ENCODE results near the gene CACNA1E. TPM values are rescaled to one million over a fixed set of nuclear protein-coding genes. Genes with fewer than 3 reads are reported as not detected.

CACNA1E gene
- total RNA-seq, 3 donors from 2014 or later (not counting 1 experiment from before 2014, with no cell fraction given): 0.40 TPM; not detected in 2

DNA sequence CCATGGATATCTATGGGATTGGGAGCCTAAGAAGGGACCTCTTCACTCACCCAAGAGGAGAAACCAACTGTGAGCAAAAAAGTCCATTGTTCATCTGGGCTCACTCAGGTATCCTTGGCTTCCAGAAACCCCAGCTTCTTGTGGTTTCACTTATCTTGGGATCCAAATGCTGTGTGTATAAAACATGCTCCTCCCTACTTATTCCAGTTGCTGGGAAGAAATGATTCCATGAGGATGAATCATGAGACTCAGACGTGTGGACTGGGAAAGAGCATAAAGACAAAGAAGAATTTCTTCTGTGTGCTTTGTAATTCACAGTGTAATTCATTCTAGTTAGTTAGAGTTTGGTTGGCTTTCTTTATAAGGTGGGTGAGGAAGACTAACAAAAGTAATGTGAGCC, 294.5 kb downstream of the CACNA1E start:
- intact Hi-C loops (cut with micrococcal nuclease): no loop called here
- H3K27me3 ChIP-seq (ENCODE audit: control insufficient read depth, insufficient read depth, low read length): no peaks in the 10 kb centered on the region
- no peaks in the 10 kb centered on the region for H3K9me3 ChIP-seq (ENCODE audit: control insufficient read depth, insufficient read depth, low read length)

DNA sequence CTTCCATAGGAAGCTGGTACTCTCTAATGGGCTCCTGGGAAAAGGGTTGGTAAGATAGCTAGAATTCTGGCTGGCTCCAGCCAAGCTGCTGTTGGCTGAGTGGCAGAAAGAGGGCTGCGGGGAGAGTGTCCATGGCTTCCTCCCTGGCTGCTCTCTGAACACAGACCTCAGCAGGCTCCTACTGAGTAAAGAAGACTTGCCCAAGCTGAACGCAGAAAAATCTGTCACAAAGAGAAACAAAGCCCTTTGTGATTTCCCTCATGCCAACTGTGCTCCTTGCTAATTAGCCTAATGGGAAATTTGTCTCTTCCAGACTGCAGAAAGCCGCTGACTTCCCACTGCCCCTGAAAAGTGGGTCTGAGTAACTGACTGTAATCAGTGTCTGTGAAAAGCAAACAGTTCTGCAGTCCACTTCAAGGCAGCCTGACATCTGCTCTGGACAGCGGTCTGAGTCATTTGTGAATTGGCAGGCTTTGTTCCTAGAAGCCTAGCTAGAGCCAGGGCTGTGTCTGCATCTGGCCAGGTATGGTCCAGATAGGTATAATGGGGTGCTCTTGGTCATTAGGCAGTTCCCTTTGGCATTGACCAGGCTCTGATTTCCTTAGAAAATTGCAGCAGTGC, 295.4 kb downstream of the CACNA1E start:
- 73% methylated on average over 4 of the region's 4 CpGs for WGBS (ENCODE audit: insufficient coverage)
- ATAC-seq (no peak), DNase-seq (no peak)
- intact Hi-C loops (cut with micrococcal nuclease): no loop called here
- Histone ChIP-seq H3K9me3 (ENCODE audit: control insufficient read depth, insufficient read depth, low read length) (no peaks in the 10 kb centered on the region), H3K4me3 (ENCODE audit: low read length) (no peak overlapping the region), H3K4me1 (ENCODE audit: control insufficient read depth, insufficient read depth, low read length) (no peaks in the 10 kb centered on the region), H3K27ac (ENCODE audit: low read length) (no peak overlapping the region), H3K27me3 (ENCODE audit: control insufficient read depth, insufficient read depth, low read length) (no peaks in the 10 kb centered on the region), H3K36me3 (ENCODE audit: control insufficient read depth, insufficient read depth, low read length) (no peaks in the 10 kb centered on the region)
- no peak overlapping the region for H3K4me3 Mint-ChIP-seq
- peaks cover 0 to 2% of the 10 kb centered on the region in 2 donors for H3K27me3 Mint-ChIP-seq (ENCODE audit: low read depth in 2 of 2)
- no peaks in the 10 kb centered on the region for H3K36me3 Mint-ChIP-seq
- no peak overlapping the region for H3K27ac Mint-ChIP-seq
- no peaks in the 10 kb centered on the region for H3K9me3 Mint-ChIP-seq
- TF ChIP-seq, protein P1, sequence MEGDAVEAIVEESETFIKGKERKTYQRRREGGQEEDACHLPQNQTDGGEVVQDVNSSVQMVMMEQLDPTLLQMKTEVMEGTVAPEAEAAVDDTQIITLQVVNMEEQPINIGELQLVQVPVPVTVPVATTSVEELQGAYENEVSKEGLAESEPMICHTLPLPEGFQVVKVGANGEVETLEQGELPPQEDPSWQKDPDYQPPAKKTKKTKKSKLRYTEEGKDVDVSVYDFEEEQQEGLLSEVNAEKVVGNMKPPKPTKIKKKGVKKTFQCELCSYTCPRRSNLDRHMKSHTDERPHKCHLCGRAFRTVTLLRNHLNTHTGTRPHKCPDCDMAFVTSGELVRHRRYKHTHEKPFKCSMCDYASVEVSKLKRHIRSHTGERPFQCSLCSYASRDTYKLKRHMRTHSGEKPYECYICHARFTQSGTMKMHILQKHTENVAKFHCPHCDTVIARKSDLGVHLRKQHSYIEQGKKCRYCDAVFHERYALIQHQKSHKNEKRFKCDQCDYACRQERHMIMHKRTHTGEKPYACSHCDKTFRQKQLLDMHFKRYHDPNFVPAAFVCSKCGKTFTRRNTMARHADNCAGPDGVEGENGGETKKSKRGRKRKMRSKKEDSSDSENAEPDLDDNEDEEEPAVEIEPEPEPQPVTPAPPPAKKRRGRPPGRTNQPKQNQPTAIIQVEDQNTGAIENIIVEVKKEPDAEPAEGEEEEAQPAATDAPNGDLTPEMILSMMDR (IDR thresholded peaks at IDR 0.05): no peak
- no peaks in the 10 kb centered on the region for H3K4me1 Mint-ChIP-seq

More for the DNA sequence above, 294.5 kb downstream of the CACNA1E start:
- Mint-ChIP-seq H3K4me1 (no peaks in the 10 kb centered on the region), H3K27me3 (ENCODE audit: low read depth in 2 of 2) (no peaks in the 10 kb centered on the region), H3K27ac (no peak overlapping the region), H3K9me3 (no peaks in the 10 kb centered on the region), H3K36me3 (no peaks in the 10 kb centered on the region), H3K4me3 (no peak overlapping the region)
- H3K4me3 ChIP-seq (ENCODE audit: low read length): no peak overlapping the region
- no peaks in the 10 kb centered on the region for H3K4me1 ChIP-seq (ENCODE audit: control insufficient read depth, insufficient read depth, low read length)
- TF ChIP-seq, protein P1 (IDR thresholded peaks at IDR 0.05): no peak
- H3K36me3 ChIP-seq (ENCODE audit: control insufficient read depth, insufficient read depth, low read length): no peaks in the 10 kb centered on the region
- DNase-seq: no peak
- no peak for ATAC-seq
- H3K27ac ChIP-seq (ENCODE audit: low read length): no peak overlapping the region
- WGBS (ENCODE audit: insufficient coverage): 42% methylated on average over 1 of the region's 1 CpG

DNA sequence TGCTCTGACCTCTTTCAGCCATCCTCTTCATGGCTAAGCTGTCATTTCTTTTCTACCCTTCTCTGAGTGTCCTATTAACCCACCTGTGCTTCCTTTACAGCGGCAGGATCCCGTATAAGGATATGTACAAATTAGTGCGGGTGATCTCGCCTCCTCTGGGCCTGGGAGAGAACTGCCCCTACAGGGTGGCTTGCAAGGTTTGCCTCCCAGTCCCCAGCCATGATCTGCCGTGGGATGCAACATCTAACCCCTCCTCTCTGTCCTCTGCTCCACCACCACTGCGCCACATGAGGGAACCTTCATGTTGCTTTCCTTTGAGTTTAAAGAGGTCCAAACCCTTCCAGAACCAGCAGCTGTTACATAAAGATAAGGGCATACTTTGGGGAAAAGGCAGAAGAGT, 296.0 kb downstream of the CACNA1E start:
- H3K4me3 ChIP-seq (ENCODE audit: low read length): no peak overlapping the region
- H3K27me3 ChIP-seq (ENCODE audit: control insufficient read depth, insufficient read depth, low read length): no peaks in the 10 kb centered on the region
- H3K4me1 ChIP-seq (ENCODE audit: control insufficient read depth, insufficient read depth, low read length): no peaks in the 10 kb centered on the region
- ATAC-seq (no peak), DNase-seq (no peak)
- H3K36me3 Mint-ChIP-seq: no peaks in the 10 kb centered on the region
- H3K4me1 Mint-ChIP-seq: no peaks in the 10 kb centered on the region
- intact Hi-C loops (cut with micrococcal nuclease): no loop called here
- WGBS (ENCODE audit: insufficient coverage): 86% methylated on average over 6 of the region's 6 CpGs
- H3K27me3 Mint-ChIP-seq (ENCODE audit: low read depth in 2 of 2): peaks cover 0 to 2% of the 10 kb centered on the region in 2 donors
- no peaks in the 10 kb centered on the region for H3K9me3 ChIP-seq (ENCODE audit: control insufficient read depth, insufficient read depth, low read length)
- no peak overlapping the region for H3K4me3 Mint-ChIP-seq
- no peak overlapping the region for H3K27ac Mint-ChIP-seq
- H3K36me3 ChIP-seq (ENCODE audit: control insufficient read depth, insufficient read depth, low read length): no peaks in the 10 kb centered on the region
- no peak overlapping the region for H3K27ac ChIP-seq (ENCODE audit: low read length)
- TF ChIP-seq, protein P1 (IDR thresholded peaks at IDR 0.05): no peak
- H3K9me3 Mint-ChIP-seq: no peaks in the 10 kb centered on the region

DNA sequence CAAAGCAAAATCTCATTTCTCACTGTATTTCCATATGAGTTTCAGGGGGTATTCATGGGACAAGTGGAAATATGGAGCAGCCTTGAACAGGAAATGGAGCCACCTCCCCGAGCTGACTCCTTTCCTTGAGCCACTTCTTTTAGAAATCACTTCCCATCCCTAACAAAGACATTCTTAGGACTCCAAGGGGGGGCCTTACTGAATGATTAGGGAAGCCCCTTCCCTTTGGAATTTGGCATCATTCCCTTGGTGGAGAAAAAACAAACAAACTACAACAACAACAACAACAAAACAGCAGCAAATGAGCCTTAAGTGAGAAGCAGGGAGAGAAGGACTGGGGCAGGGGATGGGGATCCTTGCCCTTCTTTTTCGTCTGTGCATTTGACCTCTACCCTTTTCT, 299.9 kb downstream of the CACNA1E start:
- DNase-seq (no peak), ATAC-seq (no peak)
- Histone ChIP-seq H3K4me1 (ENCODE audit: control insufficient read depth, insufficient read depth, low read length) (no peaks in the 10 kb centered on the region), H3K27ac (ENCODE audit: low read length) (no peak overlapping the region), H3K27me3 (ENCODE audit: control insufficient read depth, insufficient read depth, low read length) (no peaks in the 10 kb centered on the region), H3K9me3 (ENCODE audit: control insufficient read depth, insufficient read depth, low read length) (no peaks in the 10 kb centered on the region), H3K4me3 (ENCODE audit: low read length) (no peak overlapping the region), H3K36me3 (ENCODE audit: control insufficient read depth, insufficient read depth, low read length) (no peaks in the 10 kb centered on the region)
- peaks cover 0 to 2% of the 10 kb centered on the region in 2 donors for H3K9me3 Mint-ChIP-seq
- H3K4me1 Mint-ChIP-seq: no peaks in the 10 kb centered on the region
- H3K27ac Mint-ChIP-seq: no peak overlapping the region
- no peak overlapping the region for H3K4me3 Mint-ChIP-seq
- H3K36me3 Mint-ChIP-seq: no peaks in the 10 kb centered on the region
- TF ChIP-seq, protein P1 (IDR thresholded peaks at IDR 0.05): no peak
- 63% methylated on average over 2 of the region's 2 CpGs for WGBS (ENCODE audit: insufficient coverage)
- intact Hi-C loops (cut with micrococcal nuclease): no loop called here
- H3K27me3 Mint-ChIP-seq (ENCODE audit: low read depth in 2 of 2): peaks cover 0 to 2% of the 10 kb centered on the region in 2 donors

Measured in natural killer cell (primary cell).